HepG2 (cell line): ENCODE data around the gene XAB2. TPM values are rescaled to one million over a fixed set of nuclear protein-coding genes. Genes with fewer than 3 reads are reported as not detected.

Experiments
- AGO1 ChIP-seq: fragments of 200-400 bp; formaldehyde crosslinking; IDR thresholded peaks from 2 replicates; pipeline ENCODE4 v1.6.1; 2017; ENCODE audit warnings: mild to moderate bottlenecking, low read depth, low read length, moderate library complexity; ENCODE audit not compliant: poor library complexity, severe bottlenecking
- ARNTL ChIP-seq: sonication (generic); formaldehyde crosslinking; IDR thresholded peaks from 2 replicates; pipeline ENCODE4 v1.4.0; 2020; ENCODE audit warnings: mild to moderate bottlenecking, missing genetic modification reagents
- CEBPB ChIP-seq: IDR thresholded peaks from 2 replicates; pipeline ENCODE4 v1.6.1; 2011; ENCODE audit warnings: low read depth, low read length, improper control_type of control experiment, borderline replicate concordance
- HDAC1 ChIP-seq: sonication (generic); formaldehyde crosslinking; IDR thresholded peaks from 2 replicates; pipeline ENCODE4 v1.5.1; 2020; ENCODE audit warnings: mild to moderate bottlenecking, missing genetic modification reagents
- HNF4A ChIP-seq: sonication (generic); formaldehyde crosslinking; IDR thresholded peaks from 2 replicates; pipeline ENCODE4 v1.4.0; 2020; ENCODE audit warnings: missing genetic modification reagents
- HOXA3 ChIP-seq: sonication (generic); formaldehyde crosslinking; IDR thresholded peaks from 2 replicates; pipeline ENCODE4 v1.5.0; 2020; ENCODE audit warnings: missing genetic modification reagents
- MIXL1 ChIP-seq: IDR thresholded peaks from 2 replicates; pipeline ENCODE4 v1.6.1; 2016
- SP140L ChIP-seq: sonication (generic); formaldehyde crosslinking; IDR thresholded peaks from 2 replicates; pipeline ENCODE4 v1.4.0; 2020; ENCODE audit warnings: missing genetic modification reagents, borderline replicate concordance
- ZNF160 ChIP-seq: sonication (generic); formaldehyde crosslinking; IDR thresholded peaks from 2 replicates; pipeline ENCODE4 v1.8.0; 2022; ENCODE audit warnings: mild to moderate bottlenecking, inconsistent platforms, missing genetic modification reagents
- ZNF607 ChIP-seq: sonication (generic); formaldehyde crosslinking; IDR thresholded peaks from 2 replicates; pipeline ENCODE4 v1.5.1; 2020; ENCODE audit warnings: missing genetic modification reagents, mild to moderate bottlenecking, borderline replicate concordance
- ZNF615 ChIP-seq: sonication (generic); formaldehyde crosslinking; IDR thresholded peaks from 2 replicates; pipeline ENCODE4 v1.5.0; 2020; ENCODE audit warnings: mild to moderate bottlenecking, missing genetic modification reagents, borderline replicate concordance
- ZNF781 ChIP-seq: sonication (generic); formaldehyde crosslinking; IDR thresholded peaks from 2 replicates; pipeline ENCODE4 v1.5.1; 2020; ENCODE audit warnings: borderline replicate concordance, mild to moderate bottlenecking, missing genetic modification reagents; ENCODE audit errors: not compliant biosample characterization
- polyA plus RNA-seq, 8 experiments: library from polyadenylated mRNA; depleted of rRNA in 3 of 8; stranded (reverse) in 7 of 8; unstranded in 1 of 8; fragments of >200 nt; fragmentation: Illumina TruSeq in 4 of 8; extraction: Trizol in 4 of 8; gene quantifications; 2 replicates each; pipeline versions ENCODE4 v1.2.1 to v1.2.3, GENCODE V29; 2011 to 2016; ENCODE audit warnings: low read depth in 4 of 8, missing spikeins in 1 of 8, mixed read lengths in 1 of 8; ENCODE audit not compliant: insufficient read depth in 1 of 8
- total RNA-seq, 5 experiments: library from RNA; depleted of rRNA; stranded (reverse); fragments of >200 nt; fragmentation: Illumina TruSeq; extraction: Trizol; gene quantifications; 2 replicates each; pipeline ENCODE4 v1.2.3, GENCODE V29; 2016; ENCODE audit warnings: low read depth in 1 of 5
- TF ChIP-seq, protein P1 (sequence below): sonication (generic); formaldehyde crosslinking; IDR thresholded peaks from 2 replicates; pipeline ENCODE4 v1.4.0; 2020; ENCODE audit warnings: mild to moderate bottlenecking, missing genetic modification reagents
- TF ChIP-seq, protein P2 (sequence below): IDR thresholded peaks from 2 replicates; pipeline ENCODE4 v1.6.1; 2016; ENCODE audit warnings: missing compliant biosample characterization, missing genetic modification reagents, borderline replicate concordance
- TF ChIP-seq, protein P3 (sequence below): sonication (generic); formaldehyde crosslinking; IDR thresholded peaks from 2 replicates; pipeline ENCODE4 v1.5.0; 2020; ENCODE audit warnings: mild to moderate bottlenecking, low read depth, missing genetic modification reagents, borderline replicate concordance
- TF ChIP-seq, protein P4 (sequence below): sonication (generic); formaldehyde crosslinking; IDR thresholded peaks from 2 replicates; pipeline ENCODE4 v1.4.0; 2020; ENCODE audit warnings: missing genetic modification reagents, borderline replicate concordance
- TF ChIP-seq, protein P5 (sequence below): sonication (generic); formaldehyde crosslinking; IDR thresholded peaks from 2 replicates; pipeline ENCODE4 v1.4.0; 2020; ENCODE audit warnings: missing genetic modification reagents, mild to moderate bottlenecking, borderline replicate concordance
- TF ChIP-seq, protein P6 (sequence below): fragments of 450-650 bp; IDR thresholded peaks from 2 replicates; pipeline ENCODE4 v1.6.1; 2017; ENCODE audit warnings: mild to moderate bottlenecking

The XAB2 gene
- total and polyA plus RNA-seq, 2 of the 13 experiments (the other 11 are each of a cell fraction or from before 2014, with no cell fraction given) = 6.2 to 23.9 TPM

DNA sequence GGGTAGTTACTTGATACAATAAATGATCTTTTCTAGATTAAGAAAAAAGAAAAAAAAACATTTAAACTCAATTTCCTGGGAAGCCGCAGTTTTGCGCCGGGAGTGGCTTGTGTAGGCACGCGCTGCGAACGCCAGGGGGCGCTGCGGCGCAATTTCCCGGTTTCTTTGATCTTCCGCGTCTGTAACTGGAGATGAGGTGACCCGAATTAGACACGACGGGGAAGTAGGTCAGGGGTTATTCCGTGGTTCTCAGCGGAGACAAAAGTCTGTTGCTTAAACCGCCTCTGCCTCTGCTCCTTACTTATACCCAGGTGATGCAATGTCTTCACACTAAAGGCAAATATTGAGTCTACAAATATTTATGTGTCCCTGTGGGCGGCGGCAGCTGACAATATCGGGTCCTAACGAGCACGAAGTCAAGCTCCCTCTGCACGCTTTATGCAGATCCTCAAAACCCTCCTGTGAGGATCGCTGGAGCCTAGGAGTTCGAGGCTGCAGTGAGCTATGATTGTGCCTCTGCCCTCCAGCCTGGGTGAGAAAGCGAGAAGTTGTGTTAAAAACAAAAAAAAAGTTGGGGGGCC lies 22.8 kb upstream of the XAB2 start (continued):
- TF ChIP-seq, protein P1, sequence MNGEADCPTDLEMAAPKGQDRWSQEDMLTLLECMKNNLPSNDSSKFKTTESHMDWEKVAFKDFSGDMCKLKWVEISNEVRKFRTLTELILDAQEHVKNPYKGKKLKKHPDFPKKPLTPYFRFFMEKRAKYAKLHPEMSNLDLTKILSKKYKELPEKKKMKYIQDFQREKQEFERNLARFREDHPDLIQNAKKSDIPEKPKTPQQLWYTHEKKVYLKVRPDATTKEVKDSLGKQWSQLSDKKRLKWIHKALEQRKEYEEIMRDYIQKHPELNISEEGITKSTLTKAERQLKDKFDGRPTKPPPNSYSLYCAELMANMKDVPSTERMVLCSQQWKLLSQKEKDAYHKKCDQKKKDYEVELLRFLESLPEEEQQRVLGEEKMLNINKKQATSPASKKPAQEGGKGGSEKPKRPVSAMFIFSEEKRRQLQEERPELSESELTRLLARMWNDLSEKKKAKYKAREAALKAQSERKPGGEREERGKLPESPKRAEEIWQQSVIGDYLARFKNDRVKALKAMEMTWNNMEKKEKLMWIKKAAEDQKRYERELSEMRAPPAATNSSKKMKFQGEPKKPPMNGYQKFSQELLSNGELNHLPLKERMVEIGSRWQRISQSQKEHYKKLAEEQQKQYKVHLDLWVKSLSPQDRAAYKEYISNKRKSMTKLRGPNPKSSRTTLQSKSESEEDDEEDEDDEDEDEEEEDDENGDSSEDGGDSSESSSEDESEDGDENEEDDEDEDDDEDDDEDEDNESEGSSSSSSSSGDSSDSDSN (CRISPR knock-in tag) = peak; percentile 42; the same call in 1 of the 2 replicates
- peak; percentile 67 for TF ChIP-seq HNF4A (CRISPR knock-in tag)
- TF ChIP-seq, protein P2, sequence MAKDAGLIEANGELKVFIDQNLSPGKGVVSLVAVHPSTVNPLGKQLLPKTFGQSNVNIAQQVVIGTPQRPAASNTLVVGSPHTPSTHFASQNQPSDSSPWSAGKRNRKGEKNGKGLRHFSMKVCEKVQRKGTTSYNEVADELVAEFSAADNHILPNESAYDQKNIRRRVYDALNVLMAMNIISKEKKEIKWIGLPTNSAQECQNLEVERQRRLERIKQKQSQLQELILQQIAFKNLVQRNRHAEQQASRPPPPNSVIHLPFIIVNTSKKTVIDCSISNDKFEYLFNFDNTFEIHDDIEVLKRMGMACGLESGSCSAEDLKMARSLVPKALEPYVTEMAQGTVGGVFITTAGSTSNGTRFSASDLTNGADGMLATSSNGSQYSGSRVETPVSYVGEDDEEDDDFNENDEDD (CRISPR knock-in tag) = peak; percentile 69; the same call in 1 of the 2 replicates
- TF ChIP-seq AGO1 = no peak
- TF ChIP-seq CEBPB = peak; percentile 99
- TF ChIP-seq HDAC1 (CRISPR knock-in tag) = peak; percentile 91
- peak; percentile 87 for TF ChIP-seq MIXL1 (CRISPR knock-in tag)
- TF ChIP-seq ZNF781 = no peak
- TF ChIP-seq ZNF607 (CRISPR knock-in tag) = peak; percentile 46; the same call in 1 of the 2 replicates
- TF ChIP-seq ZNF160 (CRISPR knock-in tag) = 0 out of 2 replicates have a peak, but pooled peaks have one; percentile 21
- TF ChIP-seq, protein P3, sequence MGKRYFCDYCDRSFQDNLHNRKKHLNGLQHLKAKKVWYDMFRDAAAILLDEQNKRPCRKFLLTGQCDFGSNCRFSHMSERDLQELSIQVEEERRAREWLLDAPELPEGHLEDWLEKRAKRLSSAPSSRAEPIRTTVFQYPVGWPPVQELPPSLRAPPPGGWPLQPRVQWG (CRISPR knock-in tag) = no peak
- TF ChIP-seq, protein P4, sequence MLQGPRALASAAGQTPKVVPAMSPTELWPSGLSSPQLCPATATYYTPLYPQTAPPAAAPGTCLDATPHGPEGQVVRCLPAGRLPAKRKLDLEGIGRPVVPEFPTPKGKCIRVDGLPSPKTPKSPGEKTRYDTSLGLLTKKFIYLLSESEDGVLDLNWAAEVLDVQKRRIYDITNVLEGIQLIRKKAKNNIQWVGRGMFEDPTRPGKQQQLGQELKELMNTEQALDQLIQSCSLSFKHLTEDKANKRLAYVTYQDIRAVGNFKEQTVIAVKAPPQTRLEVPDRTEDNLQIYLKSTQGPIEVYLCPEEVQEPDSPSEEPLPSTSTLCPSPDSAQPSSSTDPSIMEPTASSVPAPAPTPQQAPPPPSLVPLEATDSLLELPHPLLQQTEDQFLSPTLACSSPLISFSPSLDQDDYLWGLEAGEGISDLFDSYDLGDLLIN (CRISPR knock-in tag) = no peak
- 0 out of 2 replicates have a peak, but pooled peaks have one; percentile 44 for TF ChIP-seq ARNTL
- TF ChIP-seq, protein P5, sequence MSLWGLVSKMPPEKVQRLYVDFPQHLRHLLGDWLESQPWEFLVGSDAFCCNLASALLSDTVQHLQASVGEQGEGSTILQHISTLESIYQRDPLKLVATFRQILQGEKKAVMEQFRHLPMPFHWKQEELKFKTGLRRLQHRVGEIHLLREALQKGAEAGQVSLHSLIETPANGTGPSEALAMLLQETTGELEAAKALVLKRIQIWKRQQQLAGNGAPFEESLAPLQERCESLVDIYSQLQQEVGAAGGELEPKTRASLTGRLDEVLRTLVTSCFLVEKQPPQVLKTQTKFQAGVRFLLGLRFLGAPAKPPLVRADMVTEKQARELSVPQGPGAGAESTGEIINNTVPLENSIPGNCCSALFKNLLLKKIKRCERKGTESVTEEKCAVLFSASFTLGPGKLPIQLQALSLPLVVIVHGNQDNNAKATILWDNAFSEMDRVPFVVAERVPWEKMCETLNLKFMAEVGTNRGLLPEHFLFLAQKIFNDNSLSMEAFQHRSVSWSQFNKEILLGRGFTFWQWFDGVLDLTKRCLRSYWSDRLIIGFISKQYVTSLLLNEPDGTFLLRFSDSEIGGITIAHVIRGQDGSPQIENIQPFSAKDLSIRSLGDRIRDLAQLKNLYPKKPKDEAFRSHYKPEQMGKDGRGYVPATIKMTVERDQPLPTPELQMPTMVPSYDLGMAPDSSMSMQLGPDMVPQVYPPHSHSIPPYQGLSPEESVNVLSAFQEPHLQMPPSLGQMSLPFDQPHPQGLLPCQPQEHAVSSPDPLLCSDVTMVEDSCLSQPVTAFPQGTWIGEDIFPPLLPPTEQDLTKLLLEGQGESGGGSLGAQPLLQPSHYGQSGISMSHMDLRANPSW = peak; percentile 67; the same call in 1 of the 2 replicates
- TF ChIP-seq ZNF615 (CRISPR knock-in tag) = no peak
- 0 out of 2 replicates have a peak, but pooled peaks have one; percentile 75 for TF ChIP-seq SP140L (CRISPR knock-in tag)
- TF ChIP-seq HOXA3 (CRISPR knock-in tag) = peak; percentile 78
- TF ChIP-seq, protein P6, sequence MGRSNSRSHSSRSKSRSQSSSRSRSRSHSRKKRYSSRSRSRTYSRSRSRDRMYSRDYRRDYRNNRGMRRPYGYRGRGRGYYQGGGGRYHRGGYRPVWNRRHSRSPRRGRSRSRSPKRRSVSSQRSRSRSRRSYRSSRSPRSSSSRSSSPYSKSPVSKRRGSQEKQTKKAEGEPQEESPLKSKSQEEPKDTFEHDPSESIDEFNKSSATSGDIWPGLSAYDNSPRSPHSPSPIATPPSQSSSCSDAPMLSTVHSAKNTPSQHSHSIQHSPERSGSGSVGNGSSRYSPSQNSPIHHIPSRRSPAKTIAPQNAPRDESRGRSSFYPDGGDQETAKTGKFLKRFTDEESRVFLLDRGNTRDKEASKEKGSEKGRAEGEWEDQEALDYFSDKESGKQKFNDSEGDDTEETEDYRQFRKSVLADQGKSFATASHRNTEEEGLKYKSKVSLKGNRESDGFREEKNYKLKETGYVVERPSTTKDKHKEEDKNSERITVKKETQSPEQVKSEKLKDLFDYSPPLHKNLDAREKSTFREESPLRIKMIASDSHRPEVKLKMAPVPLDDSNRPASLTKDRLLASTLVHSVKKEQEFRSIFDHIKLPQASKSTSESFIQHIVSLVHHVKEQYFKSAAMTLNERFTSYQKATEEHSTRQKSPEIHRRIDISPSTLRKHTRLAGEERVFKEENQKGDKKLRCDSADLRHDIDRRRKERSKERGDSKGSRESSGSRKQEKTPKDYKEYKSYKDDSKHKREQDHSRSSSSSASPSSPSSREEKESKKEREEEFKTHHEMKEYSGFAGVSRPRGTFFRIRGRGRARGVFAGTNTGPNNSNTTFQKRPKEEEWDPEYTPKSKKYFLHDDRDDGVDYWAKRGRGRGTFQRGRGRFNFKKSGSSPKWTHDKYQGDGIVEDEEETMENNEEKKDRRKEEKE = no peak
